Mucosa of descending colon (tissue), 3 donors: Measurements from ENCODE around the gene GDF10. TPM values are rescaled to one million over a fixed set of nuclear protein-coding genes. Genes with fewer than 3 reads are reported as not detected.

ENCODE experiments used
- ATAC-seq: fragments of 200-7000 bp; cut with Tn5 transposase; one replicate; pipeline ENCODE4 v1.9.1; 2020; ENCODE audit warnings: mild to moderate bottlenecking, moderate library complexity
- DNase-seq, 3 donors: peaks; one replicate each; pipeline ENCODE4 v3.0.0-alpha.2; 2020
- H3K36me3 ChIP-seq: fragments of 200-600 bp; one replicate; pipeline ENCODE4 v1.8.0; 2021; ENCODE audit warnings: low read depth, mild to moderate bottlenecking
- H3K4me1 ChIP-seq: fragments of 200-600 bp; one replicate; pipeline ENCODE4 v1.8.0; 2021; ENCODE audit warnings: low read depth, mild to moderate bottlenecking
- H3K4me3 ChIP-seq: fragments of 200-600 bp; one replicate; pipeline ENCODE4 v1.8.0; 2021; ENCODE audit warnings: mild to moderate bottlenecking
- H3K9me3 ChIP-seq: fragments of 200-600 bp; one replicate; pipeline ENCODE4 v1.8.0; 2021; ENCODE audit warnings: mild to moderate bottlenecking
- intact Hi-C, 2 donors: fragments of 100-400 bp; cut with DNase I in 1 of 2; cut with micrococcal nuclease in 1 of 2; formaldehyde crosslinking; loops; one replicate each; pipeline versions ENCODE4 v1.11.0 to v1.11.1; 2022; cut with DNase I, micrococcal nuclease
- total RNA-seq, 3 donors: library from RNA; stranded (reverse); fragmentation: NEBNext Ultra II Directional in 2 of 3; extraction: Animal tissue kit (Norgen Biotek cat#: 25700) in 2 of 3; gene quantifications; one replicate each; pipeline versions ENCODE4 v1.2.1 to v1.2.4, GENCODE V29; 2021 to 2023
- TF ChIP-seq, protein P1 (sequence below): fragments of 200-600 bp; IDR thresholded peaks from one replicate; pipeline ENCODE4 v1.8.0; 2022; ENCODE audit warnings: antibody characterized with exemption, mild to moderate bottlenecking
- donor health status: DM: no; HTN: no; CAD: no; lungs with moderate emphysema.
- donor health status: DM: no; HTN: no; CAD: no.
- donor health status: DM: no; HTN: yes; CAD: no.

The GDF10 gene
- total RNA-seq, 3 donors from 2014 or later, result 0.14 to 3.2 (median 0.41) TPM

DNA sequence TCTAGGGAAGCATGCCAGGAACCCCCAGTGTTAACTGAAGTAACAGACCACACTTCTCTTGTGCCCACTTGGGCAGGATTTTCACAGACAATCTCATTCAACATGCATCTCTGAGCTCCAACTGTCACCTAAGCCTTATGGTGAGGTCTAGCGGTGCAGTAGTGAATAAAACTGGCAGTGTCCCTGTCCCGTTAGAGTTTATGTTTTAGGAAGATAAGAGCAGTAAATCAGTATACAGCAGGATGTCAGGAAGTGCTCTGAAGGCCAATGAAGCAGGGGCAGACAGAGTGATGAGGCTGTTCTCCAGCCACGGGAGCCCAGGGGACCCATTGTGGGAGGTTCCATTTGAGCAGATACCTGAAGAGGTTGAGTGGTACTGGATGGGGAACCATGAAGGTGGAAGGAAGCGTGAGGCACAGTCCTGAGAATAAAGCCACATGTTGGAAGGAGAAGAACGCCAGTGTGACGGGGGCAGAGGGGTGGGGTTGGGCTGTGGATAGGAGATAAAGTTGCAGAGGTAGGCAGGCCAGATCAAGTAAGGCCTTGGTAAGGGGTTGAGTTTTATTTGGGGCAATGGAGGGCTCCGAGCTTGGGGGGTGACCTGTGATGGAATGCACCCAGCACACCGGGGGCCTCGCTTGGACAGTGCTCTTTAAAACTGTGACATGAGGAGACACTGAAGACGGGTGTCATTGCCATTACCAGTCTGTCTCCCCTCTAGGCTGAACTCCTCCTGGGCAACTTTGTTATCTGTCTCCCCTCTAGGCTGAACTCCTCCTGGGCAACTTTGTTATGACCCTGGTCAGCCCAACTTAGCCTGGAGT is 6.6 kb downstream of the GDF10 start:
- H3K4me1 ChIP-seq, result peaks cover 5% of the 10 kb centered on the region
- H3K36me3 ChIP-seq, result no peaks in the 10 kb centered on the region
- no peak overlapping the region for H3K4me3 ChIP-seq
- no peaks in the 10 kb centered on the region for H3K9me3 ChIP-seq
- DNase-seq (no peak), ATAC-seq (no peak)
- intact Hi-C loops, result no loop called here
- TF ChIP-seq, protein P1, sequence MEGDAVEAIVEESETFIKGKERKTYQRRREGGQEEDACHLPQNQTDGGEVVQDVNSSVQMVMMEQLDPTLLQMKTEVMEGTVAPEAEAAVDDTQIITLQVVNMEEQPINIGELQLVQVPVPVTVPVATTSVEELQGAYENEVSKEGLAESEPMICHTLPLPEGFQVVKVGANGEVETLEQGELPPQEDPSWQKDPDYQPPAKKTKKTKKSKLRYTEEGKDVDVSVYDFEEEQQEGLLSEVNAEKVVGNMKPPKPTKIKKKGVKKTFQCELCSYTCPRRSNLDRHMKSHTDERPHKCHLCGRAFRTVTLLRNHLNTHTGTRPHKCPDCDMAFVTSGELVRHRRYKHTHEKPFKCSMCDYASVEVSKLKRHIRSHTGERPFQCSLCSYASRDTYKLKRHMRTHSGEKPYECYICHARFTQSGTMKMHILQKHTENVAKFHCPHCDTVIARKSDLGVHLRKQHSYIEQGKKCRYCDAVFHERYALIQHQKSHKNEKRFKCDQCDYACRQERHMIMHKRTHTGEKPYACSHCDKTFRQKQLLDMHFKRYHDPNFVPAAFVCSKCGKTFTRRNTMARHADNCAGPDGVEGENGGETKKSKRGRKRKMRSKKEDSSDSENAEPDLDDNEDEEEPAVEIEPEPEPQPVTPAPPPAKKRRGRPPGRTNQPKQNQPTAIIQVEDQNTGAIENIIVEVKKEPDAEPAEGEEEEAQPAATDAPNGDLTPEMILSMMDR, result no peak

DNA sequence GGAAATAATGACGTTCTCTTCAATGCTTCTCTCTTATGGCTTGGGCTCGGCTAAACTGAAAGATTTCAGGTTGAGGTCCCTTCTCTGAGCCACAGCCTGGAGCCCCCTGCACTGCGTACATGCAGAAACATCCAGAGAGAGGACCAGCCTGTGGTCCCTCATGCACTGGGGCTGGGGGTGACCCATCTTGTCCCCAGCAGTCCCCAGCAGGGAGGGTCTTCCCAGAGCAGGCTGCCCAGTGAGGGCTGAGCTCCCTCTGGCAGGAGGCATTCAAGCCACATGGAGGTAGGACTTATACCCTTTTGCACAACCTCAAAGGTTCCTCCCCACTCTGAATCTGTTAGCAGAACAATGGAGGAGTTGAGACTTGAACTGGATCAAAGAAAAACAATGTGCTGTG is 7.4 kb downstream of the GDF10 start:
- TF ChIP-seq, protein P1, result no peak
- Histone ChIP-seq H3K9me3 (no peaks in the 10 kb centered on the region), H3K4me1 (peaks cover 10% of the 10 kb centered on the region), H3K36me3 (no peaks in the 10 kb centered on the region), H3K4me3 (no peak overlapping the region)
- ATAC-seq (no peak), DNase-seq (no peak)
- intact Hi-C loops, result no loop called here

DNA sequence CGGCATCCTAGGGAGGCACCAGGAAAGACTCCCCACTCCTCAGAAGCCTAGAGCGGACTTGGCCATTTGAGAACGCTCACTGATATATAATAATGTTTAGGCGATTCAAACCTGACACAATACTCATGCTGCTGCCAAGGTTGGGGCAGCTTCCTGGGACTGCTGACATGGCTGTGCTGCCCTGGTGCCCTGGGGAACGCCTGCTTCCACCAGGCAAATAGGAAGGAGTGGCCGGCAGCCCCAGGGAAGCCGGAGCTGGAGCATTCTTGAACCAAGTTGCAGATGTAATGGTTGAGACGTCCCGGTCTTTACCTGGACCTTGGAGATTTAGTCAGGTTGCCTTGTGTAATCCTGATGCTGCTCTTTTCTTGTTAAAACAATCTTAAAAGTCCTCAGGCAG is 8.8 kb downstream of the GDF10 start:
- Histone ChIP-seq H3K9me3 (no peaks in the 10 kb centered on the region), H3K4me1 (peaks cover 10% of the 10 kb centered on the region), H3K36me3 (no peaks in the 10 kb centered on the region), H3K4me3 (no peak overlapping the region)
- ATAC-seq (no peak), DNase-seq (no peak)
- TF ChIP-seq, protein P1, result no peak
- intact Hi-C loops, result no loop called here

DNA sequence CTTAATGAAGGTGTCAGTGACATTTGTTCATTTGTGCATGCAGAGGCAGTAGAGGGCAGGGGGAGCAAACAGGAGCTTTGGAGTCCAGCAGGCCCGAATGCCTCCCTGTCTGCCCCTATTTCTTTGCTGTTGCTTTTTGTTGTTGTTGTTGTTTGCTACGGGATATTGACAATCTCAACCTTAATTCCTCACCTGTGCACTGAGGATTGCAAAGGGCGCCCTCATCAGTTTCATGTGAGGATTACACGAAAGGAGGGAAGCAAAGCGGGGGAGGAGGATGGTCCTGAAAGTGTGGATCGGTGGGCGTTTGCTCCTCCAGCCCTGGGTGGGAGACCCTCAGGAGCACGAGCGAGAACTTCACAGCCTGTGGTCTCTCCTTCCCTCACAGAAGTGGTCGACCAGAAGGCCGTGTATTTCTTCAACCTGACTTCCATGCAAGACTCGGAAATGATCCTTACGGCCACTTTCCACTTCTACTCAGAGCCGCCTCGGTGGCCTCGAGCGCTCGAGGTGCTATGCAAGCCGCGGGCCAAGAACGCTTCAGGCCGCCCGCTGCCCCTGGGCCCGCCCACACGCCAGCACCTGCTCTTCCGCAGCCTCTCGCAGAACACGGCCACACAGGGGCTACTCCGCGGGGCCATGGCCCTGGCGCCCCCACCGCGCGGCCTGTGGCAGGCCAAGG is 9.6 kb downstream of the GDF10 start:
- H3K9me3 ChIP-seq, result no peaks in the 10 kb centered on the region
- TF ChIP-seq, protein P1, result no peak
- H3K4me1 ChIP-seq, result peaks cover 10% of the 10 kb centered on the region
- no peak overlapping the region for H3K4me3 ChIP-seq
- no peak for DNase-seq
- intact Hi-C loops, result loop anchor here in 1 of 2 donors (10.0 kb wide), 1 partner anchor 285 kb away; no protein-coding TSS in a partner anchor
- no peak for ATAC-seq
- no peaks in the 10 kb centered on the region for H3K36me3 ChIP-seq

DNA sequence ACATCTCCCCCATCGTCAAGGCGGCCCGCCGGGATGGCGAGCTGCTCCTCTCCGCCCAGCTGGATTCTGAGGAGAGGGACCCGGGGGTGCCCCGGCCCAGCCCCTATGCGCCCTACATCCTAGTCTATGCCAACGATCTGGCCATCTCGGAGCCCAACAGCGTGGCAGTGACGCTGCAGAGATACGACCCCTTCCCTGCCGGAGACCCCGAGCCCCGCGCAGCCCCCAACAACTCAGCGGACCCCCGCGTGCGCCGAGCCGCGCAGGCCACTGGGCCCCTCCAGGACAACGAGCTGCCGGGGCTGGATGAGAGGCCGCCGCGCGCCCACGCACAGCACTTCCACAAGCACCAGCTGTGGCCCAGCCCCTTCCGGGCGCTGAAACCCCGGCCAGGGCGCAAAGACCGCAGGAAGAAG is 10.1 kb downstream of the GDF10 start:
- Histone ChIP-seq H3K36me3 (no peaks in the 10 kb centered on the region), H3K9me3 (no peaks in the 10 kb centered on the region), H3K4me3 (no peak overlapping the region), H3K4me1 (peaks cover 10% of the 10 kb centered on the region)
- no peak for ATAC-seq
- intact Hi-C loops, result loop anchor here in 1 of 2 donors (10.0 kb wide), 1 partner anchor 285 kb away; no protein-coding TSS in a partner anchor
- DNase-seq, result no peak
- TF ChIP-seq, protein P1, result no peak
